Fibroblast of peridontal ligament (primary cell): ENCODE results near the gene VEGFB.

Source experiments
- DNase-seq: peaks from one replicate; pipeline ENCODE4 v3.0.0-alpha.2; 2010; ENCODE audit errors: extremely low read depth

VEGFB gene

DNA sequence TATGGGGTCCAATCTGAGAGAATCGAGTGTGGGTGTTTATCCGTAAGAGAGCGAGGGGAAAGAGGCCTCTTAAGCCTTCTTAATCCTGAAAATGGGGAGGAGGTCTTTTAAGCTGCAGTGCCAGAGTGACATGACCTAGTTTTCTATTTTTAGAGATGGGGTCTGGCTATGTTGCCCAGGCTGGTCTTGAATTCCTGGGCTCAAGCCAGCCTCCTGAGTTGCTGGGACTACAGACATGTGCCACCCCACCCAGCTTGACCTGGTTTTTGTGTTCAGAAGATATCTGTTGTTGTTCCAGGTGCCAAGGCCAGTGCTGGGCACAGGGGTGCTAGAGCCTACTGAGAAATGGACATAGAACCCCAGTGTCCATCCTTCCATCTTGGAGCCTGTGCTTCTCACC is 48.7 kb downstream of the VEGFB start:
- DNase-seq = no peak

DNA sequence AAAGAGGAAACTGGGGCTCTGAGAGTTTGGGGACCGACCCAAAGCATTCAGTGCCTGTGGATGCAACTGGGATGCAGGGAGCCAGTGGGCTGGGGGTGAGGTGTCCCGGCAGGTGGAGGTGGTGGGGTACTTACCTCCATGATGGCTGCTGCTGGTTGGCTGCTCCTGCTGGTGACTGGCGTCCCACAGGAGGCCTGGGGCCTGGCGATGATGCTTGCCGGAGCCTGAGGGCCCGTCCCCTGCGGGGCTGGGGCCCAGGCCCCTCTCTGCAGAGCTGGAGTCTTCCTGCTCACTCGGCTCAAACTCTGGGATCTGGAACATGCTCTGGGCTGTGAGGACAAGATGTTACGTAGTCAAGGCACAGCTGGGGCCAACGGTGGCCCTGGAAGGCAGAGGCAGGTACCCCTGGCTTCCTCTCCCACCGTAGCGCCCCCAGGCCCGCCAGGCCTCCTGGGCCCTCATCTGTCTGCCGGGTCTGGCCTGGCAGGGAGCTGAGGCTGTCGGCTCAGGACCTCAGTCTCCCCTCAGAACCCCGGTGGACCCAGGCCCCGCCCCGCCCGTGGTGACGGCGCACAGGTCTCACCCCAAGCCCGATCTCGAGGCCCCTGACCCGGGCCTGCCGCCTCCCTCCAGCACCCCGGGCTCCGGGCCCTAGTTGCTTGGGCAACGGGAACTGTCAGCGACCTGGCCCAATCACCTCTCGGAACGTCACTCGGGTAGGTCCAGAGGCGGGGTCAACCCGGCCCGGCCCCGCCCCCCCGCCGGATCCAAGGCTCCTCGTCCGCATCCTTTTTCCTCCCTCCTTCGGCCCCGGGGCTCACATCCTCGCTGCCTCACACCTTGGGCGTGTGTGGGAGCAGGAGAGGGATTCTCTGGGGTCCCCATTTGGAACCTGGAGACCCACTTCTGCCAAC is 49.9 kb downstream of the VEGFB start, which contains the start of gene BAD:
Gene BAD, minus strand, starts transcription at position 618 of the 914 bp plus-strand sequence. Its CDS starts 297 bp downstream, at position 321.
- DNase-seq = peak; percentile 88

DNA sequence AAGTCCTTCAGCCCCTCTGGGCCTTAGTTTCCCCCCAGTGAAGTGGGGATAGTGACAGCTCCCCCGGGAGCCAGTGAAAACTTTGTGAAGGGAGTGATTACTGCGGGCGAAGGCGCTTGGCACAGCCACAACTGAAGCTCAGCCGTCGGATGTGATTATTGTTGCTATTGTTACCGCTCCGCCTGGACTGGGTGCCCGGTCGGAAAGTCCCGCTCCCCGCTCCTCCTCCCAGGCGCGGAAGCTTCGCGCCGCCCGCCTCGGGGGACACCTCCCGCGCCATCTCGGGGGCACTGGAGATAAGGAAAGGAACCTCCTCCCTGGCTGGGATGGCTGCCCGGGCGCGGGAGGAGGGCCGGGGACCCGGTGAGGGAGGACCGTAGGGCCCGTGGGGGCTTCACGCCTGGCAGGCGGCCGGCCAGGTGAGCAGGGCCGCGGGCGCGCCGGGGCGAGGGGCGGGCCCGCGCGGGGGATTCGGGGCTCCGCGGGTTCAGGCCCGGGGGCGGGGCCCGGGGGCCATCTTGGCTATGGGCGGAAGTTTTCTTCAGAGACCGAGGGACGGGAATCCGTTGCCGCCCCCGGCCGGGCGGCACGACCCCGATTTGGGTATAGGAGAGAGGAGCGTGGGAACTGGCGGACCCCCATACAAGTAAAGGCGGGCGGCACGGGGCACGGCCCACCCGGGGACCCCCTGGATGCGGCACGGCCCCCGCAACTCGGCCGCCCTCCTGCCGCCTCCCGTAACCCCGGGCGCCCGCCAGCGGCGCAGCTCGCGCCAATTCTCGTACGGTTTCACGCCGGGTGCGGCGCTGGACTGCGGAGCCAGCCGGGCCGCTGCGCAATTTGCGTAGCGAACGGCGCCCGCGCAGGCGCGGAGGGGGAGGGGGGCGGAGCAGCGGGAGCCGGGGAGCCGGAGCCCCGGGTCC is 50.8 kb downstream of the VEGFB start, which contains the start of gene GPR137:
Gene GPR137, plus strand, starts transcription at position 887 of the 923 bp plus-strand sequence. CDS start 677 bp downstream, outside the sequence.
- DNase-seq = peak; percentile 55

DNA sequence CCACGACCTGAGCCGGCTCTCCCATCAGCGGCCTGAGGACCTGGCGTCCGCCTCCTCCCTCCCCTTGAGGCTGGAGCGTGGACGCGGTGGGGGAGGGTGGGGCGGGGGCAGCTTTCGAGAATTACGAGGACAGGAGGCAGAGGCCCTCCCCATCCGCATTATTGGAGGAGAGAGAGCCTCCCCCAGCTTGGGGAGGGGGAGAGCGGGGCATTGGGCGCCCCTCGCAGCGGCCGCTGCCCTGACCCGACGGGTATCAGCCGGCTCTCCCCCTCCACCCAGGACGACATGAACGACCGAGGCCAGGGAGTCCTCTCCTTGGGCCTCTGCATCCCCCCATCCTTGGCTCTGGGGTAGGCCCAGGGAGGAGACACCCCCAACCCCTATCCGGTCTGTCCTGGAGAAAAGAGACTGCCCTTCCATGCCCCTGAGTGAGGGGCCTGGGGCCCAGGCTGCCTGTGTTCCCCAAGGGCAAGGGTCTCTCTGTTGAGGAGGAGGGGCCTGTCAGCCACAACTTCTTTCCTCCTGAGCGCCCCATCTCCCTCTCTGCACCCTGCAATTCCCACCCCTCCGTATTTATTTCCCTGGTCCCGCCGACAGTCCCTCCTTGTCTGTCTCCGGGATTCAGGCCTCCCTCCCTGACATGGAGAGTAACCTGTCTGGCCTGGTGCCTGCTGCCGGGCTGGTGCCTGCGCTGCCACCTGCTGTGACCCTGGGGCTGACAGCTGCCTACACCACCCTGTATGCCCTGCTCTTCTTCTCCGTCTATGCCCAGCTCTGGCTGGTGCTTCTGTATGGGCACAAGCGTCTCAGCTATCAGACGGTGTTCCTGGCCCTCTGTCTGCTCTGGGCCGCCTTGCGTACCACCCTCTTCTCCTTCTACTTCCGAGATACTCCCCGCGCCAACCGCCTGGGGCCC is 51.8 kb downstream of the VEGFB start:
- no peak for DNase-seq

DNA sequence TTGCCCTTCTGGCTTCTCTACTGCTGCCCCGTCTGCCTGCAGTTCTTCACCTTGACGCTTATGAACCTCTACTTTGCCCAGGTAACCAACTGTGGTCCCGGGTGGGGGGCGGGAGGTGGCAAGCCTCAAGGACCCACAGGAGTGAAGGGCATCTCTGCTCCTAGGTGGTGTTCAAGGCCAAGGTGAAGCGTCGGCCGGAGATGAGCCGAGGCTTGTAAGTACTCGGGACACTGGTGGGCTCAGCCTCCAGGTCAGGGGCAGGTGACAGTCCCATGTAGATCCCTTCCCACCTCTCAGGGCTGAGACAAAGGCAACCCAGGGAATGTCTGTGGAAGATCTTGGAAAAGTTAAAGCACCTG is 52.4 kb downstream of the VEGFB start:
- no peak for DNase-seq

DNA sequence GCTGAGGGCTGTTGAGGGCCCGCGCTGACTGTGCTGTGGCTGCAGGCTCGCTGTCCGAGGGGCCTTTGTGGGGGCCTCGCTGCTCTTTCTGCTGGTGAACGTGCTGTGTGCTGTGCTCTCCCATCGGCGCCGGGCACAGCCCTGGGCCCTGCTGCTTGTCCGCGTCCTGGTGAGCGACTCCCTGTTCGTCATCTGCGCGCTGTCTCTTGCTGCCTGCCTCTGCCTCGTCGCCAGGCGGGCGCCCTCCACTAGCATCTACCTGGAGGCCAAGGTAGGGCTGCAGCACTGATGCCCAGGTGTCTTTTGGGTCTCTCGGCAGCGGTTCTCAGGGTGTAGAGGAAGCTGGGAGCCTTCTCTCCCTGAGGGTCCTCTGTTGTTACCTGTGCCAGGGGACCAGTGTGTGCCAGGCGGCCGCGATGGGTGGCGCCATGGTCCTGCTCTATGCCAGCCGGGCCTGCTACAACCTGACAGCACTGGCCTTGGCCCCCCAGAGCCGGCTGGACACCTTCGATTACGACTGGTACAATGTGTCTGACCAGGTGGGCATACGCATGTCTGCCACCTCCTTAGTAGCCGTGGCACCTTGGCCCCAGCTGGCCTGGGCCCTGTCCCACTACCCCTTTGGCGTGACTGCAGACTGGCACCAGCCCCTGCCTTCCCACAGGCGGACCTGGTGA is 53.4 kb downstream of the VEGFB start:
- no peak for DNase-seq

DNA sequence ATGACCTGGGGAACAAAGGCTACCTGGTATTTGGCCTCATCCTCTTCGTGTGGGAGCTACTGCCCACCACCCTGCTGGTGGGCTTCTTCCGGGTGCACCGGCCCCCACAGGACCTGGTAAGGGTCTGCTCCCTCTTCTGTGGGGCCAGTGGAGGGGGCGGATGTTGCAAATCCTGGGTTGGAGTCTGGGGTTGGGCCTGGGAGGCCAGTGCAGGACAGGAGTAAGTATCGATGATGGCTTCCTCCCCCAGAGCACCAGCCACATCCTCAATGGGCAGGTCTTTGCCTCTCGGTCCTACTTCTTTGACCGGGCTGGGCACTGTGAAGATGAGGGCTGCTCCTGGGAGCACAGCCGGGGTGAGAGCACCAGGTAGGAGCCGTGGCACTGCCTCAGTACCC is 54.0 kb downstream of the VEGFB start:
- no peak for DNase-seq
